Measurements from ENCODE around the gene HNRNPAB.

The HNRNPAB gene

GRCh38 chr5:178204182-178204934, at the start of gene HNRNPAB:
HNRNPAB (plus strand) TSS chr5:178204533; CDS start chr5:178204838, 305 bp downstream.
- DNase-seq = peak; percentile 99

GRCh38 chr5:178155065-178155464, 49.3 kb upstream of the HNRNPAB start:
- no peak for DNase-seq

- no peak for DNase-seq
Measured at GRCh38 chr5:178160176-178160575, 44.2 kb upstream of the HNRNPAB start.

GRCh38 chr5:178162481-178162880, 41.9 kb upstream of the HNRNPAB start:
- no peak for DNase-seq

GRCh38 chr5:178163772-178164735, 40.3 kb upstream of the HNRNPAB start:
- DNase-seq = peak; percentile 100

GRCh38 chr5:178165581-178165980, 38.8 kb upstream of the HNRNPAB start:
- DNase-seq = no peak

GRCh38 chr5:178170455-178170854, 33.9 kb upstream of the HNRNPAB start:
- no peak for DNase-seq

- no peak for DNase-seq
Measured at GRCh38 chr5:178174456-178174855, 29.9 kb upstream of the HNRNPAB start.

- DNase-seq = no peak
Measured at GRCh38 chr5:178176791-178177190, 27.5 kb upstream of the HNRNPAB start.

GRCh38 chr5:178177569-178177968, 26.8 kb upstream of the HNRNPAB start:
- no peak for DNase-seq

- DNase-seq = no peak
Measured at GRCh38 chr5:178180141-178180863, 24.0 kb upstream of the HNRNPAB start.

- DNase-seq = no peak
Measured at GRCh38 chr5:178182158-178182876, 22.0 kb upstream of the HNRNPAB start.

- DNase-seq = no peak
Measured at GRCh38 chr5:178186427-178186826, 17.9 kb upstream of the HNRNPAB start.

GRCh38 chr5:178187014-178187413, 17.3 kb upstream of the HNRNPAB start, which contains the start of gene GMCL2:
GMCL2 (minus strand) TSS chr5:178187371; CDS start chr5:178187299, 72 bp downstream.
- DNase-seq = no peak

- DNase-seq = no peak
Measured at GRCh38 chr5:178189433-178189832, 14.9 kb upstream of the HNRNPAB start.

GRCh38 chr5:178191661-178192060, 12.7 kb upstream of the HNRNPAB start:
- DNase-seq = no peak

- DNase-seq = no peak
Measured at GRCh38 chr5:178192244-178192643, 12.1 kb upstream of the HNRNPAB start.

GRCh38 chr5:178192787-178193186, 11.5 kb upstream of the HNRNPAB start:
- DNase-seq = no peak

GRCh38 chr5:178193251-178193809, 11.0 kb upstream of the HNRNPAB start:
- no peak for DNase-seq

GRCh38 chr5:178194026-178194425, 10.3 kb upstream of the HNRNPAB start:
- no peak for DNase-seq

GRCh38 chr5:178196281-178196812, 8.0 kb upstream of the HNRNPAB start:
- no peak for DNase-seq

- no peak for DNase-seq
Measured at GRCh38 chr5:178196986-178197385, 7.3 kb upstream of the HNRNPAB start.

Measured in activated CD8-positive, alpha-beta memory T cell treated with anti-CD3 and anti-CD28 coated beads for 24 hours (primary cell).